ENCODE measurements around the gene SORCS3.

Gene SORCS3

GRCh38 chr10:104873161-104873560 lies 232.1 kb downstream of the SORCS3 start:
- no peak for DNase-seq

- no peak for DNase-seq
Measured at GRCh38 chr10:104875561-104875960, 234.5 kb downstream of the SORCS3 start.

- no peak for DNase-seq
Measured at GRCh38 chr10:104880624-104881398, 239.7 kb downstream of the SORCS3 start.

GRCh38 chr10:104881740-104882139 lies 240.7 kb downstream of the SORCS3 start:
- DNase-seq = no peak

GRCh38 chr10:104892879-104893617 lies 252.0 kb downstream of the SORCS3 start:
- DNase-seq = no peak

- no peak for DNase-seq
Measured at GRCh38 chr10:104893701-104894100, 252.6 kb downstream of the SORCS3 start.

GRCh38 chr10:104894681-104895080 lies 253.6 kb downstream of the SORCS3 start:
- no peak for DNase-seq

- DNase-seq = no peak
Measured at GRCh38 chr10:104895541-104895940, 254.5 kb downstream of the SORCS3 start.

GRCh38 chr10:104895981-104896380 lies 254.9 kb downstream of the SORCS3 start:
- DNase-seq = no peak

GRCh38 chr10:104897696-104898095 lies 256.6 kb downstream of the SORCS3 start:
- no peak for DNase-seq

- DNase-seq = no peak
Measured at GRCh38 chr10:104899779-104900178, 258.7 kb downstream of the SORCS3 start.

GRCh38 chr10:104903433-104903832 lies 262.3 kb downstream of the SORCS3 start:
- no peak for DNase-seq

GRCh38 chr10:104904753-104905323 lies 263.7 kb downstream of the SORCS3 start:
- no peak for DNase-seq

- DNase-seq = no peak
Measured at GRCh38 chr10:104906112-104906511, 265.0 kb downstream of the SORCS3 start.

- DNase-seq = no peak
Measured at GRCh38 chr10:104907521-104907920, 266.4 kb downstream of the SORCS3 start.

- no peak for DNase-seq
Measured at GRCh38 chr10:104908581-104908980, 267.5 kb downstream of the SORCS3 start.

GRCh38 chr10:104910712-104911111 lies 269.6 kb downstream of the SORCS3 start:
- DNase-seq = no peak

GRCh38 chr10:104913390-104913789 lies 272.3 kb downstream of the SORCS3 start:
- DNase-seq = no peak

GRCh38 chr10:104920476-104920875 lies 279.4 kb downstream of the SORCS3 start:
- no peak for DNase-seq

- no peak for DNase-seq
Measured at GRCh38 chr10:104921763-104922162, 280.7 kb downstream of the SORCS3 start.

- no peak for DNase-seq
Measured at GRCh38 chr10:104922810-104923209, 281.7 kb downstream of the SORCS3 start.

- DNase-seq = no peak
Measured at GRCh38 chr10:104923501-104923900, 282.4 kb downstream of the SORCS3 start.

- no peak for DNase-seq
Measured at GRCh38 chr10:104924101-104924795, 283.2 kb downstream of the SORCS3 start.
